Neutrophil (primary cell): ENCODE results near the gene CD300LB.
A peak's percentile ranks its signal among the peaks of the same experiment; 100 is the strongest.
"Not testable (repeated sequence)": the region's sequence is repeated elsewhere in the genome, so short reads cannot be mapped to it uniquely, and the experiment has no call there.

Experiments used
- H3K27ac ChIP-seq: fragments of 200-600 bp; sonication (generic); 2 replicates; pipeline ENCODE4 v1.5.1; 2016; ENCODE audit warnings: mild to moderate bottlenecking, moderate library complexity
- H3K27me3 ChIP-seq: fragments of 200-600 bp; sonication (generic); 2 replicates; pipeline ENCODE4 v1.6.0; 2016; ENCODE audit warnings: mild to moderate bottlenecking
- H3K36me3 ChIP-seq: fragments of 200-600 bp; sonication (generic); 2 replicates; pipeline ENCODE4 v1.5.1; 2017
- H3K4me1 ChIP-seq, 2 experiments: fragments of 200-600 bp in 1 of 2; sonication (generic) in 1 of 2; 1 replicate in 1 of 2; 2 replicates in 1 of 2; pipeline versions ENCODE4 v1.5.1 to v1.6.1; 2013 to 2016; ENCODE audit warnings: low read depth in 1 of 2, low read length in 1 of 2, mild to moderate bottlenecking in 1 of 2, moderate library complexity in 1 of 2; ENCODE audit not compliant: control insufficient read depth in 1 of 2, insufficient read depth in 1 of 2
- H3K4me3 ChIP-seq, 2 experiments: fragments of 200-600 bp in 1 of 2; sonication (generic) in 1 of 2; 1 replicate in 1 of 2; 2 replicates in 1 of 2; pipeline ENCODE4 v1.5.1; 2013 to 2016; ENCODE audit warnings: low read depth in 1 of 2, low read length in 1 of 2, mild to moderate bottlenecking in 1 of 2, moderate library complexity in 1 of 2
- H3K9me3 ChIP-seq: fragments of 200-600 bp; sonication (generic); 2 replicates; pipeline ENCODE4 v1.5.1; 2016
- CTCF ChIP-seq: fragments of 200-600 bp; sonication (generic); IDR thresholded peaks from 2 replicates; pipeline ENCODE4 v1.5.1; 2016; ENCODE audit warnings: antibody characterized with exemption

The CD300LB gene

GRCh38 chr17:74531231-74531761, at the start of gene CD300LB:
Gene CD300LB, minus strand, starts transcription at chr17:74531475. Its CDS starts 125 bp downstream, at chr17:74531350.
- Histone ChIP-seq H3K4me1 (peaks cover 73 to 76% of the 10 kb centered on the region in 2 experiments), H3K4me3 (peak within 1 kb of the TSS; percentile 52 to 76), H3K9me3 (no peaks in the 10 kb centered on the region), H3K27me3 (no peaks in the 10 kb centered on the region), H3K36me3 (no peaks in the 10 kb centered on the region), H3K27ac (peak within 1 kb of the TSS; percentile 100)
- TF ChIP-seq CTCF: no peak

GRCh38 chr17:74579900-74580299, 48.6 kb upstream of the CD300LB start:
- no peak overlapping the region for H3K4me3 ChIP-seq
- no peak for TF ChIP-seq CTCF
- no peaks in the 10 kb centered on the region for H3K4me1 ChIP-seq
- H3K36me3 ChIP-seq: no peaks in the 10 kb centered on the region
- H3K9me3 ChIP-seq: no peaks in the 10 kb centered on the region
- peaks cover 21% of the 10 kb centered on the region for H3K27me3 ChIP-seq
- no peak overlapping the region for H3K27ac ChIP-seq

- peaks cover 25% of the 10 kb centered on the region for H3K27me3 ChIP-seq
- H3K36me3 ChIP-seq: no peaks in the 10 kb centered on the region
- no peaks in the 10 kb centered on the region for H3K4me1 ChIP-seq
- no peak for TF ChIP-seq CTCF
- H3K4me3 ChIP-seq: no peak overlapping the region
- H3K9me3 ChIP-seq: no peaks in the 10 kb centered on the region
- H3K27ac ChIP-seq: no peak overlapping the region
Measured at GRCh38 chr17:74578979-74579378, 47.7 kb upstream of the CD300LB start.

- TF ChIP-seq CTCF: no peak
- no peaks in the 10 kb centered on the region for H3K9me3 ChIP-seq
- peaks cover 6 to 23% of the 10 kb centered on the region in 2 experiments for H3K4me1 ChIP-seq
- no peaks in the 10 kb centered on the region for H3K36me3 ChIP-seq
- peaks cover 61% of the 10 kb centered on the region for H3K27me3 ChIP-seq
- H3K27ac ChIP-seq: no peak overlapping the region
- H3K4me3 ChIP-seq: no peak overlapping the region
Measured at GRCh38 chr17:74574489-74575142, 43.3 kb upstream of the CD300LB start.

- H3K36me3 ChIP-seq, H3K9me3 ChIP-seq, H3K27ac ChIP-seq, H3K4me3 ChIP-seq: not testable (repeated sequence)
- Histone ChIP-seq H3K27me3 (peaks cover 71% of the 10 kb centered on the region), H3K4me1 (peaks cover 16 to 33% of the 10 kb centered on the region in 2 experiments)
Measured at GRCh38 chr17:74573635-74574034, 42.4 kb upstream of the CD300LB start.

GRCh38 chr17:74573169-74573568, 41.9 kb upstream of the CD300LB start:
- peaks cover 17 to 38% of the 10 kb centered on the region in 2 experiments for H3K4me1 ChIP-seq
- H3K27ac ChIP-seq: no peak overlapping the region
- TF ChIP-seq CTCF: no peak
- H3K4me3 ChIP-seq: no peak overlapping the region
- H3K9me3 ChIP-seq: no peaks in the 10 kb centered on the region
- H3K36me3 ChIP-seq: no peaks in the 10 kb centered on the region
- H3K27me3 ChIP-seq: peaks cover 76% of the 10 kb centered on the region
